Measurements from ENCODE around the gene MYO9B.
"Not testable (repeated sequence)": the region's sequence is repeated elsewhere in the genome, so short reads cannot be mapped to it uniquely, and the experiment has no call there.

The MYO9B gene

DNA sequence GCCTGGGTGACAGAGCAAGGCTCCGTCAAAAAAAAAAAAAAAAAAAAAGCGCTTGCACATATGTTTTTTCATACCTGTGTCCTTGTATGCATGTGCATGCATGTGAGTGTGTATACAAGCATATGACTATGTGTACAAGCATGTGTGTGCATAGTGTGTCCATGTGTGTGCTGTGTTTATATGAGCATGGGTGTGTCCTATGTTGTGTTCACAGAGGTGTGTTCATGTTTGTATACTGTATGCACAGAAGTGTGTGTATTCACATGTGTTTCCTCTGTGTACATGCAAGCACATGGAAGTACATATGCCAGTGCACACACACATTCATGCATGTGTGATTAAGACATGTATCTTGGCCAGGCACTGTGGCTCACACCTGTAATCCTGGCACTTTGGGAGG, 17.1 kb downstream of the MYO9B start:
- H3K4me1 ChIP-seq (ENCODE audit: control insufficient read depth, insufficient read depth, low read length): no peaks in the 10 kb centered on the region; the same call in 1 of the 2 replicates
- no peak overlapping the region for H3K9ac ChIP-seq (ENCODE audit: low read depth, low read length)
- no peak overlapping the region for H3K4me3 ChIP-seq (ENCODE audit: low read depth, low read length)
- no peaks in the 10 kb centered on the region for H3K27me3 ChIP-seq (ENCODE audit: control insufficient read depth, insufficient read depth, low read length)
- H3K9me3 ChIP-seq (ENCODE audit: control insufficient read depth, insufficient read depth, low read length): no peaks in the 10 kb centered on the region
- H3K36me3 ChIP-seq (ENCODE audit: control insufficient read depth, insufficient read depth, low read length): no peaks in the 10 kb centered on the region
- no peak overlapping the region for H3K27ac ChIP-seq (ENCODE audit: low read depth, low read length)

DNA sequence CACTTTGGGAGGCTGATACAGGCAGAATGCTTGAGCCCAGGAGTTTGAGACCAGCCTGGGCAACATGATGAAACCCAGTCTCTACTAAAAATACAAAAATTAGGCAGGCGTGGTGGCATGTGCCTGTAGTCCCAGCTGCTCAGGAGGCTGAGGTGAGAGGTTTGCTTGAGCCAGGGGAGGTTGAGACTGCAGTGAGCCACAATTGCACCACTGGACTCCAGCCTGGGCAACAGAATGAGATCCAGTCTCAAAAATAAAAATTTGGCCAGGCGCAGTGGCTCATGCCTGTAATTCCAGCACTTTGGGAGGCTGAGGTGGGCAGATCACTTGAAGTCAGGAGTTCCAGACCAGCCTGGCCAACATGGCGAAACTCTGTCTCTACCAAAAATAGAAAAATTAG, 19.1 kb downstream of the MYO9B start:
- not testable (repeated sequence) for H3K9ac ChIP-seq (ENCODE audit: low read depth, low read length); H3K27me3 ChIP-seq (ENCODE audit: control insufficient read depth, insufficient read depth, low read length); H3K4me1 ChIP-seq (ENCODE audit: control insufficient read depth, insufficient read depth, low read length); H3K9me3 ChIP-seq (ENCODE audit: control insufficient read depth, insufficient read depth, low read length); H3K4me3 ChIP-seq (ENCODE audit: low read depth, low read length); H3K27ac ChIP-seq (ENCODE audit: low read depth, low read length); H3K36me3 ChIP-seq (ENCODE audit: control insufficient read depth, insufficient read depth, low read length)

DNA sequence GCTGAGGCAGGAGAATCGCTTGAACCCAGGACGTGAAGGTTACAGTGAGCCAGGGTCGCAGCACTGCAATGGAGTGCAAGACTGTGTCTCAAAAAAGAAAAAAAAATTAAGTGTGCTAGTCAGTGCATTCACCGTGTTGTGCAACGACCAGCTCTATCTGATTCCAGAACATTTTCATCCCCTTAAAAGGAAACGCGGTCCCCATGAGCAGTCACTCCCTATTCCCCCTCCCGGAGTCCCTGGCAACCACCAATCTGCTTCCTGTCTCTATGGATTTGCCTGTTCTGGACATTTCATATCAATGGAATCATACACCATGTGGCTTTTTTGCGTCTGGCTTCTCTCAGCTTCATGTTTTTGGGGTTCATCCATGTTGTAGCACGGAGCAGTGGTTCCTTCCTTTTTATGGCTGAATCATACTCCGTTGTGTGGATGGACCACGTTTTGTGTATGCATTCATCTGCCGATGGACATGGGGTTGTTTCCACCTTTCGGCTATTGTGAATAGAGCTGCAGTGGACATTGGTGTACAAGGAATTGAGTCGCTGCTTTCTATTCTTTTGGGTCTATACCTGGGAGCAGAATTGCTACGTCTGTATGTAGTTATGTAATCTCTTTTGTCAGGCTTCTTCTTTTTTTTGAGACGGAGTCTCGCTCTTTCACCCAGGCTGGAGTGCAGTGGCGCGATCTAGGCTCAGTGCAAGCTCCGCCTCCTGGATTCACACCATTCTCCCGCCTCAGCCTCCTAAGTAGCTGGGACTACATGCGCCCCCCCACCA, 19.8 kb downstream of the MYO9B start:
- no peaks in the 10 kb centered on the region for H3K9me3 ChIP-seq (ENCODE audit: control insufficient read depth, insufficient read depth, low read length)
- no peaks in the 10 kb centered on the region for H3K36me3 ChIP-seq (ENCODE audit: control insufficient read depth, insufficient read depth, low read length)
- H3K27ac ChIP-seq (ENCODE audit: low read depth, low read length): no peak overlapping the region
- H3K4me1 ChIP-seq (ENCODE audit: control insufficient read depth, insufficient read depth, low read length): no peaks in the 10 kb centered on the region; the same call in 1 of the 2 replicates
- H3K27me3 ChIP-seq (ENCODE audit: control insufficient read depth, insufficient read depth, low read length): no peaks in the 10 kb centered on the region
- no peak overlapping the region for H3K4me3 ChIP-seq (ENCODE audit: low read depth, low read length)
- H3K9ac ChIP-seq (ENCODE audit: low read depth, low read length): no peak overlapping the region

DNA sequence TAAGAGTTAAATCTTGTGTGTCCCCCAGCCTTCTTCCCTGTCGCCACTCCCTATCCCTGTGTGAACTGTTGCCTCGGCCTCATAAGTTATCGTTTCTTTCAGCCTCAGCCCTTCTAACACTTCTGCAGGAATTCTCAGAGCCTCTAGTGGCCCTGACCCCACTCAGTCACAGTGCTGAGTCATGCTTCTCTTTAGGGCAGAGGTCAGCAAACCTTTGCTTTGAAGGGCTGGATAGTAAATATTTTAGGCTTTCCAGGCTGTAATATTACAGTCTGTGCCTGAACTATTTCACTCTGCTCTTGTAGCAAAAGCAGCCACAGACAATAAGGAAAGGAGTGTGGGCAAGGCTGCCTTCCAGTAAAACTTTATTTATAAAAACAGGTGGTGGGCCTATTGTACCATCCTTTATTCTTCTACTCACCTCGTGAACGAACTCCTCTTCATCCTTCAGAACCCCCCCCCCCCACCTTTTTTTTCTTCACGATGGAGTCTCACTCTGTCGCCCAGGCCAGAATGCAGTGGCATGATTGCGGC, 22.1 kb downstream of the MYO9B start:
- H3K4me3 ChIP-seq (ENCODE audit: low read depth, low read length): no peak overlapping the region
- no peaks in the 10 kb centered on the region for H3K27me3 ChIP-seq (ENCODE audit: control insufficient read depth, insufficient read depth, low read length)
- peak overlapping the region; percentile 14 for H3K27ac ChIP-seq (ENCODE audit: low read depth, low read length)
- peaks cover 11% of the 10 kb centered on the region for H3K36me3 ChIP-seq (ENCODE audit: control insufficient read depth, insufficient read depth, low read length)
- H3K9me3 ChIP-seq (ENCODE audit: control insufficient read depth, insufficient read depth, low read length): 0 out of 2 replicates have a peak, but pooled peaks cover 4% of the 10 kb centered on the region
- no peaks in the 10 kb centered on the region for H3K4me1 ChIP-seq (ENCODE audit: control insufficient read depth, insufficient read depth, low read length)
- H3K9ac ChIP-seq (ENCODE audit: low read depth, low read length): no peak overlapping the region

DNA sequence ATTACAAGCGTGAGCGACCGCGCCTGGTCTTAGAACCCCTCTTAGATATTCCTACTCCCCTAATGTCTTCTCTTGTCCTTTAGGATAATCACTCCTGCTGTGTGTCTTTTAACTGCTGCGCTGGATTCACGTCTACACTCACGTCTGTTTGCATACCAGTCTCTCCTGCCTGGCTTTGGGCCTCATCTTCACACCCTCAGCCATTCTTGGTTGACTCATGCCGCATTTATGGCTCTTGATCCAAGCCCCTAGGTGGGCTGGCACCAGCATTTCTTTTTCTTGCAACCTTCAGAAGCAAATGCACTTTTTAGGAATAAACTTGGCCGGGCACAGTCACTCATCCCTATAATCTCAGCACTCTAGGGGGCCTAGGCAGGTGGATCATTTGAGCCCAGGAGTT, 22.7 kb downstream of the MYO9B start:
- Histone ChIP-seq H3K27ac (ENCODE audit: low read depth, low read length) (no peak overlapping the region), H3K9me3 (ENCODE audit: control insufficient read depth, insufficient read depth, low read length) (0 out of 2 replicates have a peak, but pooled peaks cover 4% of the 10 kb centered on the region), H3K27me3 (ENCODE audit: control insufficient read depth, insufficient read depth, low read length) (no peaks in the 10 kb centered on the region), H3K9ac (ENCODE audit: low read depth, low read length) (no peak overlapping the region), H3K36me3 (ENCODE audit: control insufficient read depth, insufficient read depth, low read length) (peaks cover 12% of the 10 kb centered on the region), H3K4me3 (ENCODE audit: low read depth, low read length) (no peak overlapping the region), H3K4me1 (ENCODE audit: control insufficient read depth, insufficient read depth, low read length) (no peaks in the 10 kb centered on the region)

DNA sequence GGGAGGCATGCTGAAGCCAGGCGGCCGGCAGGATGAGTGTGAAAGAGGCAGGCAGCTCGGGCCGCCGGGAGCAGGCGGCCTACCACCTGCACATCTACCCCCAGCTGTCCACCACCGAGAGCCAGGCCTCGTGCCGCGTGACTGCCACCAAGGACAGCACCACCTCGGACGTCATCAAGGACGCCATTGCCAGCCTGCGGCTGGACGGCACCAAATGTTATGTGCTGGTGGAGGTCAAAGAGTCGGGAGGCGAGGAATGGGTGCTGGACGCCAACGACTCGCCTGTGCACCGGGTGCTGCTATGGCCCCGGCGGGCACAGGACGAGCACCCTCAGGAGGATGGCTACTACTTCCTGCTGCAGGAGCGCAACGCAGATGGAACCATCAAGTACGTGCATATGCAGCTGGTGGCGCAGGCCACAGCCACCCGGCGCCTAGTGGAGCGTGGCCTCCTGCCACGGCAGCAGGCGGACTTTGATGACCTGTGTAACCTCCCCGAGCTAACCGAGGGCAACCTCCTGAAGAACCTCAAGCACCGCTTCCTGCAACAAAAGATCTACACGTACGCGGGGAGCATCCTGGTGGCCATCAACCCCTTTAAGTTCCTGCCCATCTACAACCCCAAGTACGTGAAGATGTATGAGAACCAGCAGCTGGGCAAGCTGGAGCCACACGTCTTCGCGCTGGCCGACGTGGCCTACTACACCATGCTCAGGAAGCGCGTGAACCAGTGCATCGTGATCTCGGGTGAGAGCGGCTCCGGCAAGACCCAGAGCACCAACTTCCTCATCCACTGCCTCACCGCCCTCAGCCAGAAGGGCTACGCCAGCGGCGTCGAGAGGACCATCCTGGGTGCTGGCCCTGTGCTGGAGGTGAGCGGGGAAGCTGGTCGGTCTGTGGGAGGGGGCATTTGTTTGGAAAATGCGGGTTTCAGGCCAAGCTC, 26.4 kb downstream of the MYO9B start:
- H3K36me3 ChIP-seq (ENCODE audit: control insufficient read depth, insufficient read depth, low read length): peaks cover 23% of the 10 kb centered on the region
- no peak overlapping the region for H3K27ac ChIP-seq (ENCODE audit: low read depth, low read length)
- H3K4me3 ChIP-seq (ENCODE audit: low read depth, low read length): no peak overlapping the region
- H3K9ac ChIP-seq (ENCODE audit: low read depth, low read length): no peak overlapping the region
- H3K9me3 ChIP-seq (ENCODE audit: control insufficient read depth, insufficient read depth, low read length): 0 out of 2 replicates have a peak, but pooled peaks cover 4% of the 10 kb centered on the region
- no peaks in the 10 kb centered on the region for H3K4me1 ChIP-seq (ENCODE audit: control insufficient read depth, insufficient read depth, low read length)
- no peaks in the 10 kb centered on the region for H3K27me3 ChIP-seq (ENCODE audit: control insufficient read depth, insufficient read depth, low read length)

DNA sequence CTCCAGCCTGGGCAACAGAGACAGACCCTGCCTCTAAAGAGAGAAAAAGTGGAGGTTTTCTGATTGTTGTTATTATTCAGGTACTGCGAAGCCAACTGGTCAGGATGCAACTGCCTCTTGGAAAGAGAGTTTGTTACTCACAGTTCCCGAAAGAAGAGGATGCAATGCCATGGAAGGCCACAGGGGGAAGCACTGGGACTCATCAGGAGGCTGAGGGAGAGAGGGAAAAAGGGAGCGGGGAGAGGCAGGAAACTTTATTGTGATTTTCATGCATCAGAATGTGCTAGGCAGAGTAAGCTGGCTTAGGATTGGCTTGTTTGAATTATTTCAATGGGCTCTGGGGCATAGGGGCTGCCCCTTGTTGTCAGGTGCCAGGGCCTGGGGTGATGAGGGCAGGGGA, 27.6 kb downstream of the MYO9B start:
- Histone ChIP-seq H3K9me3 (ENCODE audit: control insufficient read depth, insufficient read depth, low read length) (0 out of 2 replicates have a peak, but pooled peaks cover 4% of the 10 kb centered on the region), H3K36me3 (ENCODE audit: control insufficient read depth, insufficient read depth, low read length) (peaks cover 23% of the 10 kb centered on the region), H3K27me3 (ENCODE audit: control insufficient read depth, insufficient read depth, low read length) (no peaks in the 10 kb centered on the region), H3K4me3 (ENCODE audit: low read depth, low read length) (no peak overlapping the region), H3K4me1 (ENCODE audit: control insufficient read depth, insufficient read depth, low read length) (no peaks in the 10 kb centered on the region), H3K9ac (ENCODE audit: low read depth, low read length) (no peak overlapping the region), H3K27ac (ENCODE audit: low read depth, low read length) (no peak overlapping the region)

DNA sequence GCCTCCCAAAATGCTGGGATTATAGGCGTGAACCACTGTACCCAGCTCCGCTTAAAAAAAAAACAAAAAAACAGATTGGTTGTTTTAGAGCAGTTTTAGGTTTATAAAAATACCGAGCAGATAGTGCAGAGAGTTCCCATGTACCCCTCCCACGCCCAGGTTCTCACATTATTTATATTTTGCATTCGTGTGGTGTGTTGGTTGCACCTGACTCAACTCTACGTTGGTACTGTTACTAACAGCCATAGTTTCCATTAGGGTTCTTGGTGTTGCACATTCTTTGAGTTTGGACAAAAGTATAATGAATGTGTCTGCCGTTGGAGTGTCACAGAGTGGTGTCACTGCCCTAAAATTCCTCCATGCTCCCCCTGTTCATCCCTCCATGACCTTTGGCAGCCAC, 29.1 kb downstream of the MYO9B start:
- Histone ChIP-seq H3K9ac (ENCODE audit: low read depth, low read length) (no peak overlapping the region), H3K27me3 (ENCODE audit: control insufficient read depth, insufficient read depth, low read length) (no peaks in the 10 kb centered on the region), H3K36me3 (ENCODE audit: control insufficient read depth, insufficient read depth, low read length) (peaks cover 23% of the 10 kb centered on the region), H3K4me1 (ENCODE audit: control insufficient read depth, insufficient read depth, low read length) (no peaks in the 10 kb centered on the region), H3K9me3 (ENCODE audit: control insufficient read depth, insufficient read depth, low read length) (0 out of 2 replicates have a peak, but pooled peaks cover 4% of the 10 kb centered on the region), H3K27ac (ENCODE audit: low read depth, low read length) (no peak overlapping the region), H3K4me3 (ENCODE audit: low read depth, low read length) (no peak overlapping the region)

DNA sequence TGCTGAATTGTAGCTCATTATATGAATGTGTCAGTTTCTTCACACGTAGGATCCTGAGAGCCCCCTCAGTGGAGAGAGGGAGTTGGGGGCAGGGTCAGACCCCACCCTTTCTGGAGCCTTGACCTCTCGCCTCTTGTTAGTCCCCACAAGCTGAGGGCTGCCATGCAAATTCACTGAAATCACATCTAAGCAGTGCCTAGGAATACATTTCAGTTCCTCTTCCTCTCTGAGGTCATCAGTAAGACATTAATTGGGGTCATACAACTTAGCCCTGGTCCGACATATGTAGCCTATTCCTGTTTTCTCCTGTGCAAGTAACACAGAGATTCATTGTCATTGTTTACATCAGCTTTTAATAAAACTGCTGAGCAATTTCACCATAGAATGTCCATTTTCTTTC, 30.0 kb downstream of the MYO9B start:
- H3K36me3 ChIP-seq (ENCODE audit: control insufficient read depth, insufficient read depth, low read length): peaks cover 23% of the 10 kb centered on the region
- H3K4me3 ChIP-seq (ENCODE audit: low read depth, low read length): no peak overlapping the region
- no peaks in the 10 kb centered on the region for H3K4me1 ChIP-seq (ENCODE audit: control insufficient read depth, insufficient read depth, low read length)
- no peaks in the 10 kb centered on the region for H3K27me3 ChIP-seq (ENCODE audit: control insufficient read depth, insufficient read depth, low read length)
- H3K9ac ChIP-seq (ENCODE audit: low read depth, low read length): no peak overlapping the region
- 0 out of 2 replicates have a peak, but pooled peaks cover 4% of the 10 kb centered on the region for H3K9me3 ChIP-seq (ENCODE audit: control insufficient read depth, insufficient read depth, low read length)
- no peak overlapping the region for H3K27ac ChIP-seq (ENCODE audit: low read depth, low read length)

DNA sequence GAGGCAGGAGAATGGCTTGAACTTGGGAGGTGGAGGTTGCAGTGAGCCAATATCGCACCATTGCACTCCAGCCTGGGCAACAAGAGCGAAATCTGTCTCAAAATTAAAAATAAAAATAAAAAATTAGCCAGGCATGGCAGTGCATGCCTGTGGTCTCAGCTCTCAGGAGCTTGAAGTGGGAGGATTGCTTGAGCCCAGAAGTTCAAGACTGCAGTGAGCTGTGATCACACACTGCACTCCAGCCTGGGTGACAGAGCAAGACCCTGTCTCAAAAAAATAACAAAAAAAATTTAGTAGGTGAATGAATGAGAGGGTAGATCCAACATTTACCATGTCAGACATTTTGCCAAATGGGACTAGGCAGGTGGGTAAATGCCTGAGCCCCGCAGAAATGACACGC, 31.4 kb downstream of the MYO9B start:
- not testable (repeated sequence) for H3K27me3 ChIP-seq (ENCODE audit: control insufficient read depth, insufficient read depth, low read length); H3K9me3 ChIP-seq (ENCODE audit: control insufficient read depth, insufficient read depth, low read length); H3K4me3 ChIP-seq (ENCODE audit: low read depth, low read length); H3K9ac ChIP-seq (ENCODE audit: low read depth, low read length); H3K4me1 ChIP-seq (ENCODE audit: control insufficient read depth, insufficient read depth, low read length); H3K27ac ChIP-seq (ENCODE audit: low read depth, low read length)
- peaks cover 23% of the 10 kb centered on the region for H3K36me3 ChIP-seq (ENCODE audit: control insufficient read depth, insufficient read depth, low read length)
